Stimulated activated CD8-positive, alpha-beta memory T cell treated with anti-CD3 and anti-CD28 coated beads, Interleukin-2, amount 100 ng/mL, for 48 hours (primary cell): Measurements from ENCODE around the gene MAP3K10.

ENCODE experiments used
- DNase-seq, 2 donors: peaks; one replicate each; pipeline ENCODE4 v3.0.0-alpha.2; 2020; ENCODE audit warnings: low read depth in 2 of 2

Gene MAP3K10

GRCh38 chr19:40249781-40250180 is 58.6 kb downstream of the MAP3K10 start:
- DNase-seq = no peak

GRCh38 chr19:40251244-40251643 is 60.0 kb downstream of the MAP3K10 start:
- no peak for DNase-seq

- DNase-seq = no peak
Measured at GRCh38 chr19:40251991-40252390, 60.8 kb downstream of the MAP3K10 start.

- DNase-seq = no peak
Measured at GRCh38 chr19:40252395-40252794, 61.2 kb downstream of the MAP3K10 start.

DNA sequence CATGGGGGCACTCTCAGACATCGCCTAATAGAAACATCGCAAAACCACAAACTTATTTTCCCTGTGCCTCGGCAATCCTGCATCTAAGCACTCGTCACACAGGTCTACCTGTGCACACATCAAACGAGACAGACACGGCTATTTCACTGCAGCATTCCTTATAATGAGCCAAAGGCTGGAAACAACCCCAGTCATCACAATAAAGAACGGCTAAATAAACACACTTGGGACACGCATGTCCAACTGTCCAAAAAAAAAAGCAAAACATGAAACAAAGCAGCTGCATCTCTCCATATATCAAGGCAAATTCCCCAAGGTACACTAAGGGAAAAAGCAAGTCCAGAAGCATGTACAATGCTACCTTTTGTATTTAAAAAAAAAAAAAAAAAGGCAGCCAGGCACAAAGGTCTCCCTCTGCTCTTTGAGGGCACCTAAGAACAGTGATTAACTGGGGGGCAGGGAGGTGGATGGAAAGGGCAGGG is 62.4 kb downstream of the MAP3K10 start:
- DNase-seq = no peak

GRCh38 chr19:40254714-40255418 is 63.6 kb downstream of the MAP3K10 start:
- no peak for DNase-seq

DNA sequence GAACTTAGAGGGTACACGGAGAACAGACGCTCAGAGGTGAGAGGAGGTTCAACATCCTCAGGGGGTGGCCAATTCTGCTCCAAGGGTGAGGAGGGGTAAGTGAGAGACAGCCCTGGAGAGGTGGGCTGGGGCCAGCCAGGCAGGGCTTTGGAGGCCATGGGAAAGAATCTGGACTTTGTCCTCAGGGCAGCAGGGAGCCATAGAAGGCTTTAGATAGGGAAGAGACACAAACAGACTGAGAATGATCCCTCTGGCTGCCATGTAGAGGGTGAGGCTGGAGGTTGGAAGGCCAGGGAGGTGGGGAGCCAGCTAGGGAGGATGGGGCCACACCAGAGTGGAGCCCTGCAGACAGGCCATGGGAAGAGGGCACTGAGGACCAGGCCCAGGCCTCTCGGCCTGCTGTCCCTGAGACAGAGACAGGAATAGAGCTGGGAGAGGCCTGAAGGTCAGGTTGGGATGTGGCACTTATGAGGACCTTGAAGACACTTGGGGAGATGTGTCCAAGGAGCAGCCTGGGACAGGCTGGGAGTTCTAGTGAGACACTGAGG is 64.5 kb downstream of the MAP3K10 start:
- DNase-seq = no peak

GRCh38 chr19:40256512-40256911 is 65.3 kb downstream of the MAP3K10 start:
- no peak for DNase-seq

DNA sequence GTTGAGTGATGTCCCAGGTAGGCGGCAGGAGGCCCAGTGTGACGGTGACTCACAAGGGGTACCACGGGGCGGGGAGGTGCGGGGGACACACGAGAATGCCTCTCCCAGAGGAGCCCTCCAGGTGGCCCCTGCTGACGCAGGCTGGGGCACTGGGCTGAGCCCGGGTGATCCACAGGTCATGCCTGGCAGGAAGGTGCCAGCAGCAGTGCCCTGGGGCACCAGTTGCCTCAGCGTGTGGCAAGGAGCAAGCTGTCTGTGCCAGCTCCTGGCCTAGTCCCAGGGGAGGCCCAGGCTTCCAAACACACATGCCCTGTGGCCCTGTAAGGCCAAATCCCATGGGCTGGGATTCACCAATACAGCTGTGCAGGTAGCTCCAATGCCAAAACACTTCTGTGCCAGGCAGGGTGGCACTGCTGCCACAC is 65.9 kb downstream of the MAP3K10 start:
- no peak for DNase-seq

DNA sequence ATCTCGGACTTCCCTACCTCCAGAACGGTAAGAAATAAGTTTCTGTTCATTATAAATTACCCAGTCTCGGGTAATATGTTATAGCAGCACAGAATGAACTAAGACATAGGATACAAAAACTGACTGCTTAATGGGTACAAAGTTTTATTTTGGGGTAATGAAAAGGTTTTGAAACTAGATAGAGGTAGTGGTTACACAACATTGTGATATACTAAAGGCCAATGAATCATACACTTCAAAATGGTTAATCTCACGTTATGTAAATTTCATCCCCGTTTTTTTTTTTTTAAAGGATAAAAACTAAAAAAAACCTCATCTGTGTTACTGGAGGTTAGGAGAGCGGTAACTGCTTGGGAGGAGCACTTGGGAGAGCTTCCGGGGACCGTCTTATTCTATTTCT is 70.4 kb downstream of the MAP3K10 start:
- no peak for DNase-seq

- DNase-seq = no peak
Measured at GRCh38 chr19:40262422-40262821, 71.2 kb downstream of the MAP3K10 start.

GRCh38 chr19:40263440-40264313 is 72.5 kb downstream of the MAP3K10 start:
- no peak for DNase-seq

- DNase-seq = no peak
Measured at GRCh38 chr19:40264314-40265054, 73.3 kb downstream of the MAP3K10 start.
